K562 treated with DMSO at 1 percent for 24 hours (cell line): ENCODE results near the gene PHF11. TPM values are rescaled to one million over a fixed set of nuclear protein-coding genes. Genes with fewer than 3 reads are reported as not detected.

Source experiments
- total RNA-seq: library from RNA; unstranded; fragments of 300-600 nt; gene quantifications from 2 replicates; pipeline ENCODE4 v1.2.3, GENCODE V29; 2022; ENCODE audit warnings: low read depth; ENCODE audit not compliant: insufficient read depth

PHF11 gene
- total RNA-seq = 5.0 and 6.1 TPM in 2 replicates

DNA sequence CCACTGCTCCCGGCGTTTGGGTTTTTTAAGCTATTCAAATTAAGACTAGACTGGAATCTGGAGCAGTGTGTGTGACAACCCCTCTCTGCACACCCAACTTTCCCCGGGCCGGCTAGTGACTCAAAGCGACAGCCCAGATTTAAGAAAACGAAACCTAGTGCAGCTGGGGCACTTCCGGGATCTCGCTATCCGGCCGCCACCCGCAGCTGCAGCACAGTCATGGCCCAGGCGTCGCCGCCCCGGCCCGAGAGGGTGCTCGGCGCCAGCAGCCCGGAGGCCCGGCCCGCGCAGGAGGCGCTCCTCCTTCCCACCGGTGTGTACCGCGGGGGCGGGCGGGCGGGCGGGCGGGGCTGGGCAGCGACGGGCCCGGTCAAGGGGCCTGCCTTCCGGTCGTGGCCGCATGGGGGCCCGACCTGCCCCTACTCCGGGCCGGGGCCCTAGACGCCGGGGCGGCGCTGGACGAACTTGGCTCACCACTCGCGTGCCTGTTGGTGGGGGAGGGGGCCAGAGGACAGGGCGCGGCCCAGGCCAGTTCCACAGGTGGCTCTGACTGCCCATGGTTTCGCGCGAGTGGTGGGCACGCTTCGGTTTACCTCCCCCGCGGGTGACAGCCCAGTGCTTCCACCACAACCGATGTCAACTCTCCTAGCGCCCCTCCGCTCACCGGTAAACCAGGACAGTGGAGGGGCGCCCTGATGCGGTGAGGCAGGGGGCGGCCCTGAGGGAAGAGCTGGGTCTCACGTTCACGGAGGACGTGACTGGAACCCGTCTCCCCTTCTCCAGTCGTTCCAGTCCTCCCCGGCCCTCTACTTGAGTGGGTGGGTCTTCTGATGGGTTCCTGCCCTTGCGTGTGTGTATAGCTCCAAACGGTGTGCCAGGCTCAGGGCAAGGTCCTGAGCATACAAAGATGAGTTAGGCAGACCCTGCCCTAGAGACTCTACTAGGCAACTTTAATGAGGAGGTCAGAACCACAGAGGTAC, at the start of gene PHF11:
TSS of gene PHF11 (plus strand) at position 171 of the 980 bp plus-strand sequence. CDS start at position 220, 49 bp downstream.

Other genes starting within 250 kb of the PHF11 start
- gene CDADC1, start 248.0 kb upstream of the PHF11 start, total RNA-seq = 5.1 and 6.7 TPM in 2 replicates
- 1.1 and 1.8 TPM in 2 replicates for gene CAB39L, start 51.9 kb upstream of the PHF11 start, total RNA-seq
- gene SETDB2, start 51.7 kb upstream of the PHF11 start, total RNA-seq = 2.3 and 3.5 TPM in 2 replicates
- gene RCBTB1, start 89.6 kb downstream of the PHF11 start, total RNA-seq = 7.7 and 10.1 TPM in 2 replicates
- gene ARL11, start 132.6 kb downstream of the PHF11 start, total RNA-seq = 1.2 and 1.7 TPM in 2 replicates
- gene EBPL, start 195.5 kb downstream of the PHF11 start, total RNA-seq = 24.2 and 25.7 TPM in 2 replicates